PC-3 (cell line): ENCODE results near the gene CACNA1C. TPM values are rescaled to one million over a fixed set of nuclear protein-coding genes. Genes with fewer than 3 reads are reported as not detected.

Experiments used
- ATAC-seq: fragments of 200-7000 bp; cut with Tn5 transposase; 2 replicates; pipeline ENCODE4 v1.9.1; 2020; ENCODE audit warnings: mild to moderate bottlenecking, moderate library complexity
- BruUV-seq: library from RNA; stranded (reverse); fragments of 400-500 nt; replicated peaks from 2 replicates; lab custom pipeline; 2021; lab: Mats Ljungman, UMichigan
- CTCF ChIA-PET: fragments of 300-600 bp; sonication (Branson Sonifier 250); formaldehyde crosslinking; loops from one replicate; lab custom pipeline; 2022; ENCODE audit warnings: antibody characterized with exemption; lab: Charles Lee
- POLR2A ChIA-PET: fragments of 300-600 bp; sonication (Branson Sonifier 250); formaldehyde crosslinking; loops from one replicate; lab custom pipeline; 2022; ENCODE audit warnings: antibody characterized with exemption; ENCODE audit not compliant: unreplicated experiment; lab: Charles Lee
- DNase-seq: peaks from one replicate; pipeline ENCODE4 v3.0.0-alpha.2; 2015
- H2AFZ ChIP-seq: fragments of 300-600 bp; sonication (generic); 2 replicates; pipeline ENCODE4 v1.6.0; 2016; ENCODE audit warnings: antibody characterized with exemption, low read length
- H3F3A ChIP-seq: fragments of 300-600 bp; sonication (generic); one replicate; pipeline ENCODE4 v1.6.0; 2017; ENCODE audit warnings: antibody characterized with exemption, low read length, control low read depth, mild to moderate bottlenecking; ENCODE audit not compliant: unreplicated experiment
- H3K27ac ChIP-seq: fragments of 300-600 bp; sonication (generic); 2 replicates; pipeline ENCODE4 v1.5.1; 2016; ENCODE audit warnings: mild to moderate bottlenecking, low read length
- H3K27me3 ChIP-seq: fragments of 300-600 bp; sonication (generic); 2 replicates; pipeline ENCODE4 v1.6.1; 2016; ENCODE audit warnings: low read length, mixed read lengths
- H3K36me3 ChIP-seq: fragments of 300-600 bp; sonication (generic); 2 replicates; pipeline ENCODE4 v1.6.1; 2016; ENCODE audit warnings: low read depth, mixed run types, low read length, mixed read lengths
- H3K4me1 ChIP-seq: fragments of 300-600 bp; sonication (generic); 2 replicates; pipeline ENCODE4 v1.5.1; 2016; ENCODE audit warnings: low read length; ENCODE audit not compliant: insufficient read depth
- H3K4me2 ChIP-seq: fragments of 300-600 bp; sonication (generic); 2 replicates; pipeline ENCODE4 v1.6.0; 2016; ENCODE audit warnings: low read length
- H3K4me3 ChIP-seq: fragments of 300-600 bp; sonication (generic); 2 replicates; pipeline ENCODE4 v1.5.1; 2016; ENCODE audit warnings: mild to moderate bottlenecking, low read length, mixed read lengths
- H3K79me2 ChIP-seq: fragments of 300-600 bp; sonication (generic); 2 replicates; pipeline ENCODE4 v1.6.1; 2017; ENCODE audit warnings: low read length, mixed read lengths
- H3K9ac ChIP-seq: fragments of 300-600 bp; sonication (generic); 2 replicates; pipeline ENCODE4 v1.6.0; 2016; ENCODE audit warnings: mild to moderate bottlenecking, low read length
- H3K9me2 ChIP-seq: fragments of 300-600 bp; sonication (generic); replicated peaks from 2 replicates; pipeline ENCODE4 v1.6.1; 2016; ENCODE audit warnings: mixed run types, low read length, mixed read lengths
- H3K9me3 ChIP-seq: fragments of 300-600 bp; sonication (generic); 2 replicates; pipeline ENCODE4 v1.6.1; 2016; ENCODE audit warnings: low read length, mixed read lengths
- H4K20me1 ChIP-seq: fragments of 300-600 bp; sonication (generic); 2 replicates; pipeline ENCODE4 v1.6.1; 2016; ENCODE audit warnings: low read length, mixed read lengths
- EZH2 ChIP-seq: fragments of 300-600 bp; sonication (generic); IDR thresholded peaks from one replicate; pipeline ENCODE4 v1.6.1; 2017; ENCODE audit warnings: antibody characterized with exemption, mild to moderate bottlenecking, low read length; ENCODE audit not compliant: unreplicated experiment
- EZH2phosphoT487 ChIP-seq: fragments of 300-600 bp; sonication (generic); IDR thresholded peaks from 2 replicates; pipeline ENCODE4 v1.6.1; 2018; ENCODE audit warnings: mild to moderate bottlenecking, antibody characterized with exemption, low read length, borderline replicate concordance
- intact Hi-C: fragments of 100-400 bp; cut with micrococcal nuclease; formaldehyde crosslinking; loops from 2 replicates; pipeline ENCODE4 v1.9.0; 2023
- total RNA-seq: library from RNA; depleted of rRNA; stranded (reverse); fragments of >200 nt; gene quantifications from 2 replicates; pipeline ENCODE4 v1.2.3, GENCODE V29; 2014
- TF ChIP-seq, protein P1 (sequence below): fragments of 300-600 bp; sonication (generic); conservative IDR thresholded peaks from 2 replicates; pipeline ENCODE4 v1.5.1; 2017; ENCODE audit warnings: antibody characterized with exemption, low read depth, mild to moderate bottlenecking, low read length

The CACNA1C gene
- total RNA-seq, 1 experiment from 2014 or later, result not detected

GRCh38 chr12:2395354-2395977 is 342.7 kb downstream of the CACNA1C start:
- no peak overlapping the region for H3K4me3 ChIP-seq
- no peaks in the 10 kb centered on the region for H3K9me3 ChIP-seq
- H2AFZ ChIP-seq, result no peak overlapping the region
- no peaks in the 10 kb centered on the region for H3F3A ChIP-seq
- no peak for TF ChIP-seq EZH2phosphoT487
- no peak for TF ChIP-seq EZH2
- TF ChIP-seq, protein P1, sequence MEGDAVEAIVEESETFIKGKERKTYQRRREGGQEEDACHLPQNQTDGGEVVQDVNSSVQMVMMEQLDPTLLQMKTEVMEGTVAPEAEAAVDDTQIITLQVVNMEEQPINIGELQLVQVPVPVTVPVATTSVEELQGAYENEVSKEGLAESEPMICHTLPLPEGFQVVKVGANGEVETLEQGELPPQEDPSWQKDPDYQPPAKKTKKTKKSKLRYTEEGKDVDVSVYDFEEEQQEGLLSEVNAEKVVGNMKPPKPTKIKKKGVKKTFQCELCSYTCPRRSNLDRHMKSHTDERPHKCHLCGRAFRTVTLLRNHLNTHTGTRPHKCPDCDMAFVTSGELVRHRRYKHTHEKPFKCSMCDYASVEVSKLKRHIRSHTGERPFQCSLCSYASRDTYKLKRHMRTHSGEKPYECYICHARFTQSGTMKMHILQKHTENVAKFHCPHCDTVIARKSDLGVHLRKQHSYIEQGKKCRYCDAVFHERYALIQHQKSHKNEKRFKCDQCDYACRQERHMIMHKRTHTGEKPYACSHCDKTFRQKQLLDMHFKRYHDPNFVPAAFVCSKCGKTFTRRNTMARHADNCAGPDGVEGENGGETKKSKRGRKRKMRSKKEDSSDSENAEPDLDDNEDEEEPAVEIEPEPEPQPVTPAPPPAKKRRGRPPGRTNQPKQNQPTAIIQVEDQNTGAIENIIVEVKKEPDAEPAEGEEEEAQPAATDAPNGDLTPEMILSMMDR, result peak; percentile 78
- H3K36me3 ChIP-seq, result no peaks in the 10 kb centered on the region
- intact Hi-C loops, result no loop called here
- peaks cover 4% of the 10 kb centered on the region for H3K27me3 ChIP-seq
- BruUV-seq, result no TSS peak
- DNase-seq (peak; percentile 51), ATAC-seq (no peak)
- no peaks in the 10 kb centered on the region for H4K20me1 ChIP-seq
- no peak overlapping the region for H3K9ac ChIP-seq
- H3K79me2 ChIP-seq, result no peaks in the 10 kb centered on the region
- no peaks in the 10 kb centered on the region for H3K9me2 ChIP-seq
- ChIA-PET POLR2A (no interaction called here), CTCF (no interaction called here)
- H3K4me2 ChIP-seq, result no peak overlapping the region
- no peaks in the 10 kb centered on the region for H3K4me1 ChIP-seq
- H3K27ac ChIP-seq, result no peak overlapping the region

GRCh38 chr12:2396448-2396871 is 343.7 kb downstream of the CACNA1C start:
- H3K4me3 ChIP-seq, result no peak overlapping the region
- H3K9me3 ChIP-seq, result no peaks in the 10 kb centered on the region
- H3K9ac ChIP-seq, result no peak overlapping the region
- POLR2A ChIA-PET, result no interaction called here
- no peak for TF ChIP-seq EZH2
- TF ChIP-seq, protein P1, result no peak
- TF ChIP-seq EZH2phosphoT487, result no peak
- H3K36me3 ChIP-seq, result no peaks in the 10 kb centered on the region
- H3K4me1 ChIP-seq, result no peaks in the 10 kb centered on the region
- H2AFZ ChIP-seq, result no peak overlapping the region
- H3K27me3 ChIP-seq, result no peaks in the 10 kb centered on the region
- intact Hi-C loops, result no loop called here
- H4K20me1 ChIP-seq, result no peaks in the 10 kb centered on the region
- H3K79me2 ChIP-seq, result no peaks in the 10 kb centered on the region
- H3K4me2 ChIP-seq, result no peak overlapping the region
- CTCF ChIA-PET, result no interaction called here
- DNase-seq (no peak), ATAC-seq (no peak)
- H3F3A ChIP-seq, result no peaks in the 10 kb centered on the region
- H3K9me2 ChIP-seq, result no peaks in the 10 kb centered on the region
- H3K27ac ChIP-seq, result no peak overlapping the region
- no TSS peak for BruUV-seq

- ATAC-seq, result no peak
- TF ChIP-seq EZH2 (no peak), EZH2phosphoT487 (no peak)
- TF ChIP-seq, protein P1, result no peak
- POLR2A ChIA-PET, result no interaction called here
- Histone ChIP-seq H3K9me3 (no peaks in the 10 kb centered on the region), H3K4me1 (no peaks in the 10 kb centered on the region), H3K27me3 (no peaks in the 10 kb centered on the region), H3F3A (no peaks in the 10 kb centered on the region), H3K9me2 (no peaks in the 10 kb centered on the region), H2AFZ (no peak overlapping the region), H3K36me3 (no peaks in the 10 kb centered on the region), H3K4me3 (no peak overlapping the region), H3K9ac (no peak overlapping the region), H3K79me2 (no peaks in the 10 kb centered on the region), H3K27ac (no peak overlapping the region), H4K20me1 (no peaks in the 10 kb centered on the region), H3K4me2 (no peak overlapping the region)
- no TSS peak for BruUV-seq
- no peak for DNase-seq
- CTCF ChIA-PET, result no interaction called here
- intact Hi-C loops, result no loop called here
Observed at GRCh38 chr12:2397356-2398045, 344.7 kb downstream of the CACNA1C start.
